AG09319 (cell line): ENCODE data around the gene NAP1L1.
A peak's percentile ranks its signal among the peaks of the same experiment; 100 is the strongest.

ENCODE experiments used
- DNase-seq: peaks from one replicate; pipeline ENCODE4 v3.0.0-alpha.2; 2010; ENCODE audit warnings: low read depth; ENCODE audit errors: extremely low read depth
- CTCF ChIP-seq: IDR thresholded peaks from 2 replicates; pipeline ENCODE4 v1.5.1; 2011; ENCODE audit warnings: low read depth, mild to moderate bottlenecking, inconsistent platforms, low read length, moderate library complexity

The NAP1L1 gene

DNA sequence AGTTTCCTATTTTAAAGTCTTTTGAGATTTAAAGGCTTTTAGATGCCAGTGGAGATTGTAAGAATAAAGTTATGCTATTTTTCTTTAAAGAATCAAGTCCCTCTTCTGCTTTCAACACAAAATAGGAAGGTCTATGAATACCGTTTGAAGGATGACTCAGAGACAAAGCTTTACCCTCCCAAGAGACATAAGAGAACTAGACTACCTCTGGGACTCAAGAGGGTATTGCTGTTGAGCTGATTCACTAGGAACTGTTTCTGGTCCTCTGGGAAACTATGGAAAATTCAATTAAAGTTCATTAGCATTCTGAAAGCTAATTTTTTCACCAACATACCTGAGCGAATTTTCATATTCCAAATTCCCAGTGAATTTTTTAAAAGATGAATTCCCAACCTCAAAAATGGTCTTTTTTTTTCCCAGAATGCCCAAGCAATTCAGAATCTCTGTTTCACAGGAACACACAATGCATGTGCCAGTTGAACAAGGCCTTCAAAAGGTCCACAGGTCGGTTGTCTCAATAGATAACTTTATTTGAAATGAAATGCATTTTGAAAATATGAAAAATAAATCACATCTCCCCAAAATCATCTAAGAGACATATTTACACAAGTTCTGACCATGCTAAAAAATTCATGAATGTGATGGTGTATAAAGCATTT lies 59.4 kb downstream of the NAP1L1 start:
- no peak for DNase-seq
- no peak for TF ChIP-seq CTCF

GRCh38 chr12:76024102-76024781 lies 60.2 kb downstream of the NAP1L1 start:
- no peak for DNase-seq
- TF ChIP-seq CTCF: no peak

GRCh38 chr12:76023069-76023690 lies 61.3 kb downstream of the NAP1L1 start:
- no peak for TF ChIP-seq CTCF
- no peak for DNase-seq

DNA sequence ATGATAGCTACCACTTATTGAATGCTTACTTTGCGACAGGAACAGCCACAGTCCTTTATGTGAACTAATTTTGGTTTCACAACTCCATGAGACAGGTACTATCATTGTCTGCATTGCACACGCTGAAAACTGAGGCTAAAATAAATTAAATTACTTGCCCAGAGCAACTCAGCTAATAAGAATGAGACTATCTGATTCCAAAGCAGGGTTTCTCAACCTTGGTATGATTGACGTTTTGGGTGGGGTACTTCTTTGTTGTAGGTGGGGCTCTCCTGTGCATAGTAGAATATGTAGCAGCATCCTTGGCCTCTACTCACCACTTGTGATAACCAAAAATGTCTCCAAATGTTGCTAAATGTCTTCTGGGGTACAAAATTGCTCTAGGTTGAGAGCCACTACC lies 62.0 kb downstream of the NAP1L1 start:
- no peak for DNase-seq
- TF ChIP-seq CTCF: no peak

DNA sequence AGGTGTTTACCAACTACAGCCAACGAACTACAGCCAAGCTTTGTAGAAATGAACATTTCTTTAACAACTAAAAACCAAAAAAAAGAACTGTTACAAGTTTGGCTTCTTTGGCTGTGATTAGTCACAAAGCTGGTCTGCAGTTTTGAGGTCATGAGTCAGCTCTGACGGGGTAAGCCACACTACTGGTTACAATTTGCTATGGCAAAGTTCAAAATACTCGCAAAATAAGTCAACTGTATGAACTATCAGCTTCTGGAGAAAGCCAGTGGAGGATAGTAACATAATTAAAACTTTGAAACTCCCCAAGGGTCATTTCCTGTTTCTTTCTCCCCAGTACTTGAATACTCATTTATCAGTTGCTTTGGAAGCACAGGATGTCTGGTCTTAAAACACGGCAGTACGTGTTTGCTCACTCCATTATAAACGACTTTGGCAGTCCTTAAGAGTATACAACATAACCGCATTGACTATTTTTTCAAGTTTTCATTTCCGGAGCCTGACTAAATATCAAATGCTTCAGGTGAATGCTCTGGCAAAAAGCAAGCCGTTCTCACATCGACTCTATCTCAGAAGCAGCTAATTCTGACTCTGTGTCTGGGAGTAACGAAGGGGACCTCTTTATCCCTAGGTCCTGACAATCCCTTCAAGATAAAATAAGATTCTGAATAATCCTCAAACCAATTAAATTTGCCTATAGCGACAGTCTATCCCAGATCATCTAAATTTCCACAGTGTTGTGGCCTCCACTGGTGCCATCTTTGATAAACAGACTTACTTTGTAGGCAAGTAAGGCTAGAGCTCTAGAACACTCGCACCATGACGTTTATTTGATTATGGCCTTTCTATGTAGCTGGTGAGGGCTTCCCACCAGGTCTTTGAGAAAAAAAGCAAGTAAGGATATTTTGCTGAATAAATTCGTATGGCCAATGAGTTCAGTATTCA lies 63.5 kb downstream of the NAP1L1 start:
- TF ChIP-seq CTCF: no peak
- DNase-seq: peak; percentile 86

DNA sequence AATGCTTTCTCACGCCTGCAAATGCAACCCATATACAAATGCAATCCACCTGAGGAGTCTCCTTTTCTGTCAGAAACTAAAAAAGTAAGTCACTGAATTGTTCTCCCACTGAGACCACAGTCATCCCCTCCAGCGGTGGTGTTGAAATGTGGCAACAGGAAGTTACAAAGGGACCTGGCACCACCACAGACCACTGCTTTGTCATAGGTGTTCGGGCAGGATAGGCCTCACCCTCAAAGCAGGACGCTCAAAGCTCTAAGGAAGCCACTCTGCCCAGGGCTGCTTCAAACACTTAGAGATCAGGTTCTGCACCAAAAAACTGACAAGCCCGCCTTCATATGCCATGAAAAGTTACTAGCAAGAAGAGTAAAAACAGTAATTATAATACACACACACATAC lies 64.2 kb downstream of the NAP1L1 start:
- DNase-seq: no peak

More for the DNA sequence above, 64.2 kb downstream of the NAP1L1 start:
- no peak for TF ChIP-seq CTCF
